Tibial artery (tissue), 4 donors: ENCODE data around the gene BICC1.
A peak's percentile ranks its signal among the peaks of the same experiment; 100 is the strongest.

Experiments
- DNase-seq, 2 donors: peaks; one replicate each; pipeline ENCODE4 v3.0.0-alpha.2; 2019
- H3K27ac ChIP-seq, 2 donors: fragments of 200-600 bp; sonication (generic) in 1 of 2; 1 replicate in 1 of 2; 2 replicates in 1 of 2; pipeline ENCODE4 v1.5.1; 2018 to 2019; ENCODE audit warnings: mild to moderate bottlenecking in 1 of 2
- H3K27me3 ChIP-seq, 2 donors: fragments of 200-600 bp; sonication (generic) in 1 of 2; one replicate each; pipeline versions ENCODE4 v1.5.1 to v1.6.0; 2016 to 2019
- H3K36me3 ChIP-seq, 3 donors: fragments of 200-600 bp; sonication (generic) in 2 of 3; one replicate each; pipeline ENCODE4 v1.5.1; 2016 to 2019; ENCODE audit warnings: mild to moderate bottlenecking in 2 of 3
- H3K4me1 ChIP-seq, 4 donors: fragments of 200-600 bp; sonication (generic) in 2 of 4; 1 replicate in 3 of 4; 2 replicates in 1 of 4; pipeline ENCODE4 v1.5.1; 2016 to 2019
- H3K4me3 ChIP-seq, 2 donors: fragments of 200-600 bp; sonication (generic) in 1 of 2; 1 replicate in 1 of 2; 2 replicates in 1 of 2; pipeline ENCODE4 v1.5.1; 2018 to 2019; ENCODE audit warnings: mild to moderate bottlenecking in 2 of 2
- H3K9me3 ChIP-seq, 3 donors: fragments of 200-600 bp; sonication (generic) in 1 of 3; one replicate each; pipeline ENCODE4 v1.5.1; 2016 to 2019
- intact Hi-C: fragments of 100-400 bp; cut with DNase I; formaldehyde crosslinking; loops from one replicate; pipeline ENCODE4 v1.15.0; 2023; ENCODE audit warnings: low total_unique reads
- TF ChIP-seq, protein P1 (sequence below), 2 experiments: fragments of 200-600 bp in 1 of 2; fragments of 450-650 bp in 1 of 2; IDR thresholded peaks; one replicate each; pipeline ENCODE4 v1.5.1; 2017 to 2019; ENCODE audit warnings: antibody characterized with exemption in 2 of 2, mild to moderate bottlenecking in 1 of 2, moderate library complexity in 1 of 2

BICC1 gene

DNA sequence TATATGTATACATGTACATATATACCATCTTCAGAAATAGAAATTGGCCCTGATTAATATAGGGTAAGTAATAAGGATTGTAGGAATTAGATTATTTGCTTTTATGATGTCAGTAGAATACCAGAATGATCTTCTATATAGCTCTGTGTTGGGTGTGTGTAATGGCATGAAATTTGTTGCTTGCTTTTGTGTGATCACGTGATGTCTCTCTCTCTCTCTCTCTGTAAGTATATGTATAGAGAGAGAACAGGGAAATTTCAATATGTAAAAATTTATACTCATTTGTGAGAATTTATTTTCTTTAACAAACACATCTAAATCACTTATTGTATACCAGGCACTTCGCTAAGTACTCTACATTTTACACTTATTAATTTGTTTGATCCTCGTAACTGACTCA, 272.7 kb downstream of the BICC1 start:
- Histone ChIP-seq H3K9me3 (no peaks in the 10 kb centered on the region), H3K27ac (no peak overlapping the region), H3K4me1 (peaks cover 0 to 11% (median 5%) of the 10 kb centered on the region in 4 donors), H3K4me3 (no peak overlapping the region), H3K27me3 (no peaks in the 10 kb centered on the region), H3K36me3 (no peaks in the 10 kb centered on the region)
- TF ChIP-seq, protein P1, sequence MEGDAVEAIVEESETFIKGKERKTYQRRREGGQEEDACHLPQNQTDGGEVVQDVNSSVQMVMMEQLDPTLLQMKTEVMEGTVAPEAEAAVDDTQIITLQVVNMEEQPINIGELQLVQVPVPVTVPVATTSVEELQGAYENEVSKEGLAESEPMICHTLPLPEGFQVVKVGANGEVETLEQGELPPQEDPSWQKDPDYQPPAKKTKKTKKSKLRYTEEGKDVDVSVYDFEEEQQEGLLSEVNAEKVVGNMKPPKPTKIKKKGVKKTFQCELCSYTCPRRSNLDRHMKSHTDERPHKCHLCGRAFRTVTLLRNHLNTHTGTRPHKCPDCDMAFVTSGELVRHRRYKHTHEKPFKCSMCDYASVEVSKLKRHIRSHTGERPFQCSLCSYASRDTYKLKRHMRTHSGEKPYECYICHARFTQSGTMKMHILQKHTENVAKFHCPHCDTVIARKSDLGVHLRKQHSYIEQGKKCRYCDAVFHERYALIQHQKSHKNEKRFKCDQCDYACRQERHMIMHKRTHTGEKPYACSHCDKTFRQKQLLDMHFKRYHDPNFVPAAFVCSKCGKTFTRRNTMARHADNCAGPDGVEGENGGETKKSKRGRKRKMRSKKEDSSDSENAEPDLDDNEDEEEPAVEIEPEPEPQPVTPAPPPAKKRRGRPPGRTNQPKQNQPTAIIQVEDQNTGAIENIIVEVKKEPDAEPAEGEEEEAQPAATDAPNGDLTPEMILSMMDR (IDR thresholded peaks at IDR 0.05) = no peak
- intact Hi-C loops = no loop called here
- DNase-seq = no peak

- Histone ChIP-seq H3K36me3 (no peaks in the 10 kb centered on the region), H3K4me1 (peaks cover 0 to 18% (median 4%) of the 10 kb centered on the region in 4 donors), H3K9me3 (no peaks in the 10 kb centered on the region), H3K27me3 (no peaks in the 10 kb centered on the region), H3K4me3 (no peak overlapping the region), H3K27ac (peak overlapping the region in 1 of 2 donors; percentile 16)
- intact Hi-C loops = no loop called here
- TF ChIP-seq, protein P1 (IDR thresholded peaks at IDR 0.05) = no peak
- DNase-seq = no peak
Observed at GRCh38 chr10:58791137-58791536, 278.5 kb downstream of the BICC1 start.

DNA sequence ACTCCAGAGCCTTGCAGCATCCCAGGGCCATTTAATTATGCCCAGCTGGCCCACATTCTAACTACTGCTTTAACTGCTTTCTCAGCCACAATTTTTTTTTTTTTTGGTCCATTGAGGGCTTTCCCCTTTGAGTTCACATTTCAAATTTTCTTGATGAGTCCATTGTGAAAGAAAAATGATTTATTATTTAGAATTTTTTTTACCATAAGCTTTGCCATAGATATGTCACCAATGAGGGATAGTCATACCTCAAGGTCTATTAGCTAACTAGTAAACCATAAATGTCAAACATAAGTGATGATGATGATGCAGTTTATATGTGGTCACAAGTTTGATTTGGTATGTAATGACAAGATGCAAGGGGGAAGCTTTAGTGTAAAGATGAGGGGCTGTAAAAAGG, 282.9 kb downstream of the BICC1 start:
- DNase-seq = no peak
- intact Hi-C loops = no loop called here
- TF ChIP-seq, protein P1 (IDR thresholded peaks at IDR 0.05) = no peak
- H3K27me3 ChIP-seq = no peaks in the 10 kb centered on the region
- H3K27ac ChIP-seq = no peak overlapping the region
- H3K4me1 ChIP-seq = peaks cover 0 to 25% (median 2%) of the 10 kb centered on the region in 4 donors
- H3K36me3 ChIP-seq = peaks cover 0 to 4% (median 0%) of the 10 kb centered on the region in 3 donors
- H3K4me3 ChIP-seq = no peak overlapping the region
- no peaks in the 10 kb centered on the region for H3K9me3 ChIP-seq

DNA sequence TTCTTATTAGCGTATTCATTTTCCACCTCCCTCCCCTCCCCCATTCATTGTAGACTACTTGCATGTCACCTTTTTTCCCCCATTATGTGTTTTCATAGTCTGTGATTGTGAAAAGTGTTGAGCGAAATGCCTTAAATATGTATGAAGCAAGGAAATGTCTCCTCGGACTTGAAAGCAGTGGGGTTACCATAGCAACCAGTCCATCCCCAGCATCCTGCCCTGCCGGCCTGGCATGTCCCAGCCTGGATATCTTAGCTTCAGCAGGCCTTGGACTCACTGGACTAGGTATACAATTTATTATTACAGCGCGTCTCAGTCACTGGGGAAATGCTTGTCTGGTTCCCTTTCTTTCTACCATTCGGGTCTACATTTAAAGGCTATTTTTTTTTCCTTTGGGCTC, 283.6 kb downstream of the BICC1 start:
- H3K27ac ChIP-seq = no peak overlapping the region
- intact Hi-C loops = no loop called here
- TF ChIP-seq, protein P1 (IDR thresholded peaks at IDR 0.05) = no peak

GRCh38 chr10:58796824-58797223, 284.2 kb downstream of the BICC1 start:
- intact Hi-C loops = no loop called here

More for the DNA sequence above, 283.6 kb downstream of the BICC1 start:
- H3K36me3 ChIP-seq = peaks cover 0 to 4% (median 0%) of the 10 kb centered on the region in 3 donors
- DNase-seq = no peak
- no peak overlapping the region for H3K4me3 ChIP-seq
- no peaks in the 10 kb centered on the region for H3K9me3 ChIP-seq
- H3K4me1 ChIP-seq = peaks cover 0 to 18% (median 0%) of the 10 kb centered on the region in 4 donors
- H3K27me3 ChIP-seq = no peaks in the 10 kb centered on the region

More at GRCh38 chr10:58796824-58797223, 284.2 kb downstream of the BICC1 start:
- TF ChIP-seq, protein P1 (IDR thresholded peaks at IDR 0.05) = no peak
- no peaks in the 10 kb centered on the region for H3K9me3 ChIP-seq
- no peak overlapping the region for H3K4me3 ChIP-seq
- peaks cover 0 to 4% (median 0%) of the 10 kb centered on the region in 3 donors for H3K36me3 ChIP-seq
- H3K27ac ChIP-seq = no peak overlapping the region
- H3K27me3 ChIP-seq = no peaks in the 10 kb centered on the region
- peaks cover 0 to 13% (median 0%) of the 10 kb centered on the region in 4 donors for H3K4me1 ChIP-seq
- no peak for DNase-seq
